GM12878 (cell line): ENCODE data around the gene IL6R. TPM values are rescaled to one million over a fixed set of nuclear protein-coding genes. Genes with fewer than 3 reads are reported as not detected.

ENCODE experiments used
- BACH1 ChIP-seq: fragments of 450-650 bp; IDR thresholded peaks from 2 replicates; pipeline ENCODE4 v1.6.1; 2017; ENCODE audit warnings: mild to moderate bottlenecking, borderline replicate concordance
- CBX3 ChIP-seq: fragments of 200-600 bp; sonication (generic); IDR thresholded peaks from 2 replicates; pipeline ENCODE4 v1.6.1; 2016; ENCODE audit warnings: low read depth, borderline replicate concordance
- CEBPB ChIP-seq, 2 experiments: fragments of 150-350 bp in 1 of 2; IDR thresholded peaks; 2 replicates each; pipeline ENCODE4 v1.6.1; 2012 to 2014; ENCODE audit warnings: low read depth in 2 of 2, low read length in 2 of 2, borderline replicate concordance in 1 of 2, inconsistent platforms in 1 of 2
- CHD1 ChIP-seq: IDR thresholded peaks from 2 replicates; pipeline ENCODE4 v1.6.1; 2012; ENCODE audit warnings: low read depth, low read length, improper control_type of control experiment
- CHD4 ChIP-seq: fragments of 200-600 bp; sonication (generic); IDR thresholded peaks from 2 replicates; pipeline ENCODE4 v1.6.1; 2016; ENCODE audit warnings: mild to moderate bottlenecking
- CREM ChIP-seq: IDR thresholded peaks from 2 replicates; pipeline ENCODE4 v1.6.1; 2014; ENCODE audit warnings: antibody characterized with exemption, low read depth
- ETV6 ChIP-seq, 2 experiments: fragments of 450-650 bp in 1 of 2; IDR thresholded peaks in 1 of 2; conservative IDR thresholded peaks in 1 of 2; 2 replicates each; pipeline ENCODE4 v1.6.1; 2014; ENCODE audit warnings: antibody characterized with exemption in 1 of 2, borderline replicate concordance in 1 of 2, low read depth in 1 of 2, mild to moderate bottlenecking in 1 of 2, moderate library complexity in 1 of 2
- GATAD2B ChIP-seq: fragments of 450-650 bp; conservative IDR thresholded peaks from 2 replicates; pipeline ENCODE4 v1.6.1; 2017; ENCODE audit warnings: low read depth, mild to moderate bottlenecking, moderate library complexity
- IKZF1 ChIP-seq: fragments of 450-650 bp; conservative IDR thresholded peaks from 2 replicates; pipeline ENCODE4 v1.6.1; 2017; ENCODE audit warnings: antibody characterized with exemption, mild to moderate bottlenecking
- KAT2A ChIP-seq: conservative IDR thresholded peaks from 2 replicates; pipeline ENCODE4 v1.6.1; 2011; ENCODE audit warnings: low read depth, low read length; ENCODE audit not compliant: control insufficient read depth
- MEF2B ChIP-seq: fragments of 450-650 bp; IDR thresholded peaks from 2 replicates; pipeline ENCODE4 v1.6.1; 2018; ENCODE audit warnings: mild to moderate bottlenecking, moderate library complexity; ENCODE audit not compliant: partially characterized antibody, poor library complexity, severe bottlenecking
- NBN ChIP-seq: fragments of 450-650 bp; IDR thresholded peaks from 2 replicates; pipeline ENCODE4 v1.6.1; 2016
- POLR2AphosphoS2 ChIP-seq: IDR thresholded peaks from 2 replicates; pipeline ENCODE4 v1.6.1; 2011; ENCODE audit warnings: low read depth, mild to moderate bottlenecking, low read length, improper control_type of control experiment, moderate library complexity
- POLR2AphosphoS5 ChIP-seq: IDR thresholded peaks from 2 replicates; pipeline ENCODE4 v1.6.1; 2011; ENCODE audit warnings: mild to moderate bottlenecking, low read length, inconsistent platforms
- POU2F2 ChIP-seq: IDR thresholded peaks from 3 replicates; pipeline ENCODE4 v1.6.1; 2011; ENCODE audit warnings: low read depth, mild to moderate bottlenecking, low read length, borderline replicate concordance
- SP1 ChIP-seq: IDR thresholded peaks from one replicate; pipeline ENCODE4 v1.6.1; 2011; ENCODE audit warnings: low read depth, low read length
- STAT3 ChIP-seq: IDR thresholded peaks from 2 replicates; pipeline ENCODE4 v1.6.1; 2011; ENCODE audit warnings: low read depth, low read length, improper control_type of control experiment
- TAF1 ChIP-seq: IDR thresholded peaks from 2 replicates; pipeline ENCODE4 v1.6.1; 2011; ENCODE audit warnings: mild to moderate bottlenecking, low read depth, low read length, borderline replicate concordance
- ZNF384 ChIP-seq: IDR thresholded peaks from 2 replicates; pipeline ENCODE4 v1.6.1; 2012; ENCODE audit warnings: low read depth, mild to moderate bottlenecking, low read length, improper control_type of control experiment, borderline replicate concordance
- polyA plus RNA-seq, 11 experiments: library from polyadenylated mRNA; depleted of rRNA in 4 of 11; unstranded in 6 of 11; stranded (reverse) in 5 of 11; fragments of >200 nt; fragmentation: Nextera tagmentation in 4 of 11; fragmentation: Illumina TruSeq in 1 of 11; extraction: Ambion mirVana in 4 of 11; extraction: Trizol in 1 of 11; gene quantifications; 1 replicate in 1 of 11; 2 replicates in 10 of 11; pipeline versions ENCODE4 v1.2.1 to v1.2.3, GENCODE V29; 2011 to 2016; ENCODE audit warnings: inconsistent platforms in 2 of 11, missing spikeins in 2 of 11, low read depth in 1 of 11
- total RNA-seq, 4 experiments: library from RNA; depleted of rRNA in 3 of 4; stranded (reverse); fragments of >200 nt in 3 of 4; fragmentation: Illumina TruSeq in 1 of 4; extraction: Trizol in 1 of 4; gene quantifications; 2 replicates each; pipeline versions ENCODE4 v1.2.1 to v1.2.3, GENCODE V29; 2013 to 2021
- TF ChIP-seq, protein P1 (sequence below): fragments of 150-350 bp; IDR thresholded peaks from 2 replicates; pipeline ENCODE4 v1.6.1; 2014; ENCODE audit warnings: mild to moderate bottlenecking, low read depth, low read length
- TF ChIP-seq, protein P2 (sequence below): IDR thresholded peaks from 2 replicates; pipeline ENCODE4 v1.6.1; 2011; ENCODE audit warnings: low read depth, low read length, improper control_type of control experiment, borderline replicate concordance
- TF ChIP-seq, protein P3 (sequence below): fragments of 450-650 bp; formaldehyde crosslinking; IDR thresholded peaks from 2 replicates; pipeline ENCODE4 v1.4.0; 2022; ENCODE audit warnings: mild to moderate bottlenecking, moderate library complexity
- TF ChIP-seq, protein P4 (sequence below): IDR thresholded peaks from 2 replicates; pipeline ENCODE4 v1.6.1; 2011; ENCODE audit warnings: low read depth, mild to moderate bottlenecking, low read length, moderate library complexity, borderline replicate concordance; ENCODE audit errors: extremely low read depth
- TF ChIP-seq, protein P5 (sequence below): fragments of 450-650 bp; IDR thresholded peaks from 2 replicates; pipeline ENCODE4 v1.6.1; 2016; ENCODE audit warnings: mild to moderate bottlenecking

Gene IL6R
- total and polyA plus RNA-seq, 10 of the 15 experiments (the other 5 are each of a cell fraction or from before 2014, with no cell fraction given): 1.9 to 43.4 (median 17.5) TPM

DNA sequence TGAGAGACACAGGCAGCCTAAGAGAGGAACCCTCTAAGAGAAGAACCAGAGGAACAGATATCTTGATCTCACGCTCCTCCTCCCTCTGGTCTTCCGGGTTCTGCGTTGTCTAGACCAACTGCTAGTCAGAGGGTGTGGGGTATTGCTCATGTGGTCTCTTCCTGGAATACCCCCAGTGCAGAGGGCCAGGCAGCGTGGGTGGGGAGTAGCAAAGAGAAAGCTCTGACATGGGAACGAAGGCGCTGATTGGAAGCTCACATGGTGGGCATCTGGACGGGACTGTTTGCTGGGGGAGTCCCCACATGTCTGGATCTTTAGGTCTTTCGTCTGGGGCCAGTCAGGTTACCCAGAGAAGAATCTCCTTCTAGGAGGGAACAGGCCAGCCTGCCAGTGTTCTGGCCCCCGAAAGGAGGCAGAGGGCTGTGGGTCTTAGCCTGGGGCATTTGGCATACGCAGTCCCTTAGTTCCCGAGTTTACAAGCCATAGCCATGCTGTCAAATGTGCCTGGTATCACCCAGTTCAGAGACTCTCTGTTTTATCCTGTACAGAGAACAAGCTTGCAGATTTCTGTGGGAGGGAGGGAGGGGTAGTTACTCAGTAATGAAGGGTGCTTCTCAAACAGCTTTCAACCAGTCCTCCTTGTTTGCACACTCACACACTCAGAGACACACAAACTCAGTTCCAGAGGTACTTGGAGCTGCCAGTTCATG, 18.3 kb upstream of the IL6R start (continued):
- TF ChIP-seq, protein P1, sequence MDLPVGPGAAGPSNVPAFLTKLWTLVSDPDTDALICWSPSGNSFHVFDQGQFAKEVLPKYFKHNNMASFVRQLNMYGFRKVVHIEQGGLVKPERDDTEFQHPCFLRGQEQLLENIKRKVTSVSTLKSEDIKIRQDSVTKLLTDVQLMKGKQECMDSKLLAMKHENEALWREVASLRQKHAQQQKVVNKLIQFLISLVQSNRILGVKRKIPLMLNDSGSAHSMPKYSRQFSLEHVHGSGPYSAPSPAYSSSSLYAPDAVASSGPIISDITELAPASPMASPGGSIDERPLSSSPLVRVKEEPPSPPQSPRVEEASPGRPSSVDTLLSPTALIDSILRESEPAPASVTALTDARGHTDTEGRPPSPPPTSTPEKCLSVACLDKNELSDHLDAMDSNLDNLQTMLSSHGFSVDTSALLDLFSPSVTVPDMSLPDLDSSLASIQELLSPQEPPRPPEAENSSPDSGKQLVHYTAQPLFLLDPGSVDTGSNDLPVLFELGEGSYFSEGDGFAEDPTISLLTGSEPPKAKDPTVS: no peak
- no peak for TF ChIP-seq CREM
- no peak for TF ChIP-seq CHD4
- TF ChIP-seq, protein P2, sequence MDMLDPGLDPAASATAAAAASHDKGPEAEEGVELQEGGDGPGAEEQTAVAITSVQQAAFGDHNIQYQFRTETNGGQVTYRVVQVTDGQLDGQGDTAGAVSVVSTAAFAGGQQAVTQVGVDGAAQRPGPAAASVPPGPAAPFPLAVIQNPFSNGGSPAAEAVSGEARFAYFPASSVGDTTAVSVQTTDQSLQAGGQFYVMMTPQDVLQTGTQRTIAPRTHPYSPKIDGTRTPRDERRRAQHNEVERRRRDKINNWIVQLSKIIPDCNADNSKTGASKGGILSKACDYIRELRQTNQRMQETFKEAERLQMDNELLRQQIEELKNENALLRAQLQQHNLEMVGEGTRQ: no peak
- TF ChIP-seq ZNF384: no peak
- TF ChIP-seq, protein P3, sequence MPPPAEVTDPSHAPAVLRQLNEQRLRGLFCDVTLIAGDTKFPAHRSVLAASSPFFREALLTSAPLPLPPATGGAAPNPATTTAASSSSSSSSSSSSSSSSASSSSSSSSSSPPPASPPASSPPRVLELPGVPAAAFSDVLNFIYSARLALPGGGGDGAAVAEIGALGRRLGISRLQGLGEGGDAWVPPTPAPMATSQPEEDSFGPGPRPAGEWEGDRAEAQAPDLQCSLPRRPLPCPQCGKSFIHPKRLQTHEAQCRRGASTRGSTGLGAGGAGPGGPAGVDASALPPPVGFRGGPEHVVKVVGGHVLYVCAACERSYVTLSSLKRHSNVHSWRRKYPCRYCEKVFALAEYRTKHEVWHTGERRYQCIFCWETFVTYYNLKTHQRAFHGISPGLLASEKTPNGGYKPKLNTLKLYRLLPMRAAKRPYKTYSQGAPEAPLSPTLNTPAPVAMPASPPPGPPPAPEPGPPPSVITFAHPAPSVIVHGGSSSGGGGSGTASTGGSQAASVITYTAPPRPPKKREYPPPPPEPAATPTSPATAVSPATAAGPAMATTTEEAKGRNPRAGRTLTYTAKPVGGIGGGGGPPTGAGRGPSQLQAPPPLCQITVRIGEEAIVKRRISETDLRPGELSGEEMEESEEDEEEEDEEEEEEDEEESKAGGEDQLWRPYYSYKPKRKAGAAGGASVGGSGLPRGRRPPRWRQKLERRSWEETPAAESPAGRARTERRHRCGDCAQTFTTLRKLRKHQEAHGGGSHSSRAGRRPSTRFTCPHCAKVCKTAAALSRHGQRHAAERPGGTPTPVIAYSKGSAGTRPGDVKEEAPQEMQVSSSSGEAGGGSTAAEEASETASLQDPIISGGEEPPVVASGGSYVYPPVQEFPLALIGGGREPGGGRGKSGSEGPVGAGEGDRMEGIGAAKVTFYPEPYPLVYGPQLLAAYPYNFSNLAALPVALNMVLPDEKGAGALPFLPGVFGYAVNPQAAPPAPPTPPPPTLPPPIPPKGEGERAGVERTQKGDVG (CRISPR knock-in tag): no peak
- no peak for TF ChIP-seq TAF1
- TF ChIP-seq CHD1: no peak
- TF ChIP-seq, protein P4, sequence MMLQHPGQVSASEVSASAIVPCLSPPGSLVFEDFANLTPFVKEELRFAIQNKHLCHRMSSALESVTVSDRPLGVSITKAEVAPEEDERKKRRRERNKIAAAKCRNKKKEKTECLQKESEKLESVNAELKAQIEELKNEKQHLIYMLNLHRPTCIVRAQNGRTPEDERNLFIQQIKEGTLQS: no peak
- no peak for TF ChIP-seq CEBPB (IDR thresholded peaks at IDR 0.05; ENCODE audit: borderline replicate concordance in 1 of 2, low read depth in 2 of 2, low read length in 2 of 2)
- peak; percentile 12; the same call in 1 of the 2 replicates for TF ChIP-seq NBN
- TF ChIP-seq SP1: no peak
- no peak for TF ChIP-seq STAT3
- peak; percentile 84 for TF ChIP-seq IKZF1
- no peak for TF ChIP-seq MEF2B
- TF ChIP-seq POU2F2: no peak
- TF ChIP-seq ETV6 (conservative IDR thresholded peaks at IDR 0.05 in 1 of 2, IDR thresholded peaks at IDR 0.05 in 1 of 2; ENCODE audit: borderline replicate concordance in 1 of 2, low read depth in 1 of 2): no peak
- TF ChIP-seq BACH1: no peak
- no peak for TF ChIP-seq KAT2A
- TF ChIP-seq GATAD2B: peak; percentile 69; the same call in 1 of the 2 replicates
- TF ChIP-seq, protein P5, sequence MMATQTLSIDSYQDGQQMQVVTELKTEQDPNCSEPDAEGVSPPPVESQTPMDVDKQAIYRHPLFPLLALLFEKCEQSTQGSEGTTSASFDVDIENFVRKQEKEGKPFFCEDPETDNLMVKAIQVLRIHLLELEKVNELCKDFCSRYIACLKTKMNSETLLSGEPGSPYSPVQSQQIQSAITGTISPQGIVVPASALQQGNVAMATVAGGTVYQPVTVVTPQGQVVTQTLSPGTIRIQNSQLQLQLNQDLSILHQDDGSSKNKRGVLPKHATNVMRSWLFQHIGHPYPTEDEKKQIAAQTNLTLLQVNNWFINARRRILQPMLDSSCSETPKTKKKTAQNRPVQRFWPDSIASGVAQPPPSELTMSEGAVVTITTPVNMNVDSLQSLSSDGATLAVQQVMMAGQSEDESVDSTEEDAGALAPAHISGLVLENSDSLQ: peak; percentile 11; the same call in 1 of the 2 replicates
- TF ChIP-seq POLR2AphosphoS5: no peak
- TF ChIP-seq POLR2AphosphoS2: no peak
- no peak for TF ChIP-seq CBX3
